ENCODE measurements around the gene SLC6A3. TPM values are rescaled to one million over a fixed set of nuclear protein-coding genes. Genes with fewer than 3 reads are reported as not detected.

Gene SLC6A3
- total RNA-seq, 1 experiment from 2014 or later, result not detected

DNA sequence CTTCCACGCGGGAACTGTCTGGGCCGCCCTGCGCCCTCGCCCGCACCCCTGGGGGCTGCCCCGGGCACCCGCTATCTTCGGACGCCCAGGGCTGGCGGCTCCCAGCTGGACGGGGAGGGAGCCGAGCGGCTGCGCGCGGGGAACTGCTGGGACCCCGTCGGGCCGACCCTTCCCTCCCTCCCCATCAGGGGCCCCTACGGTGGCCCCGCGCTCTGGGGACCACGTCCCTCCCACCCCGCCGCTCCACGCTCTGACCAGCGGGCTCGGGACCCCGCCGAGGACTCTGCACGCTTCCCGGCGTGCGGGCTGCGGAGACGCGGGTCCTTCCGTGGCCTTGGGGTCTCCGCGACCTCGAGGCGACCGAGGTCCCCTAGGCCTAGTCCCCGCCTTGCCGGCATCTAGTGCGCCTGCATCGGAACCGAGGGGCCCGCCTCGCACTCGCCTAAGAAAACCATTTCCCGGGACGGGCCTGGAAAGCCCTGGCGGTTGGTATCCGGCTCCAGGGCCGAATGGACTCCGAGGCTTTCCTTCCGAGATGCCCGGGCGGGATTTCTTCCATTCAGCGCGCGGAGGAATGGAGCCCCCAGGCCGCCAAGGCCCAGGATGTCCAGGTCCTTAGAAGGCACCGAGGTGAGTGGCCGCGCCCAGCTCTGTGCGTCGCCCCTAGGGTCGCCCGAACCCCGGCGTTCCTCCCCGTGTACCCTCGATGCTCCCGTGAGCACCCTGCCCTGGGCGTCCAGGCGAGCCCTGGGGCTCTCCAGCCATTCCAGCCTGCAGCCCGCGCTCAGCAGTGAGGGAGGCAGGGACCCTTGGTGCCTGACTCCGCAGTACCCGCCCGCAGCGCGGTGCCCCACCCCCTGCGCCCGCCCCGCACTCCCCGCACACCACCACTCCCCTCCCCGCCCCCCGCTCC is 705 bp upstream of the SLC6A3 start:
- Mint-ChIP-seq H3K27ac (ENCODE audit: unreplicated experiment) (no peak overlapping the region), H3K36me3 (ENCODE audit: insufficient read depth, unreplicated experiment) (no peaks in the 10 kb centered on the region), H3K4me1 (ENCODE audit: low read depth, unreplicated experiment) (no peaks in the 10 kb centered on the region), H3K27me3 (ENCODE audit: unreplicated experiment) (peaks cover 70% of the 10 kb centered on the region), H3K4me3 (ENCODE audit: low read depth, unreplicated experiment) (no peak overlapping the region), H3K9me3 (ENCODE audit: low read depth, unreplicated experiment) (no peaks in the 10 kb centered on the region)
- TF ChIP-seq, protein P1, sequence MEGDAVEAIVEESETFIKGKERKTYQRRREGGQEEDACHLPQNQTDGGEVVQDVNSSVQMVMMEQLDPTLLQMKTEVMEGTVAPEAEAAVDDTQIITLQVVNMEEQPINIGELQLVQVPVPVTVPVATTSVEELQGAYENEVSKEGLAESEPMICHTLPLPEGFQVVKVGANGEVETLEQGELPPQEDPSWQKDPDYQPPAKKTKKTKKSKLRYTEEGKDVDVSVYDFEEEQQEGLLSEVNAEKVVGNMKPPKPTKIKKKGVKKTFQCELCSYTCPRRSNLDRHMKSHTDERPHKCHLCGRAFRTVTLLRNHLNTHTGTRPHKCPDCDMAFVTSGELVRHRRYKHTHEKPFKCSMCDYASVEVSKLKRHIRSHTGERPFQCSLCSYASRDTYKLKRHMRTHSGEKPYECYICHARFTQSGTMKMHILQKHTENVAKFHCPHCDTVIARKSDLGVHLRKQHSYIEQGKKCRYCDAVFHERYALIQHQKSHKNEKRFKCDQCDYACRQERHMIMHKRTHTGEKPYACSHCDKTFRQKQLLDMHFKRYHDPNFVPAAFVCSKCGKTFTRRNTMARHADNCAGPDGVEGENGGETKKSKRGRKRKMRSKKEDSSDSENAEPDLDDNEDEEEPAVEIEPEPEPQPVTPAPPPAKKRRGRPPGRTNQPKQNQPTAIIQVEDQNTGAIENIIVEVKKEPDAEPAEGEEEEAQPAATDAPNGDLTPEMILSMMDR (IDR thresholded peaks at IDR 0.05; ENCODE audit: unreplicated experiment), result no peak
- intact Hi-C loops (cut with micrococcal nuclease; ENCODE audit: unreplicated experiment), result no loop called here
- CTCF ChIA-PET, result interaction anchor here (0.7 kb wide), 1 partner anchor 196 kb away, joined by 6 read pairs; no protein-coding TSS in a partner anchor
- BruUV-seq (replicated peaks), result no TSS peak
- no peak for DNase-seq

GRCh38 chr5:1444361-1445189 is 665 bp downstream of the SLC6A3 start:
- intact Hi-C loops (cut with micrococcal nuclease; ENCODE audit: unreplicated experiment), result no loop called here
- no TSS peak for BruUV-seq (replicated peaks)
- H3K27me3 Mint-ChIP-seq (ENCODE audit: unreplicated experiment), result peaks cover 74% of the 10 kb centered on the region
- no peaks in the 10 kb centered on the region for H3K36me3 Mint-ChIP-seq (ENCODE audit: insufficient read depth, unreplicated experiment)
- no peak overlapping the region for H3K4me3 Mint-ChIP-seq (ENCODE audit: low read depth, unreplicated experiment)
- no peak overlapping the region for H3K27ac Mint-ChIP-seq (ENCODE audit: unreplicated experiment)
- TF ChIP-seq, protein P1 (IDR thresholded peaks at IDR 0.05; ENCODE audit: unreplicated experiment), result no peak
- H3K9me3 Mint-ChIP-seq (ENCODE audit: low read depth, unreplicated experiment), result peaks cover 6% of the 10 kb centered on the region
- DNase-seq, result no peak
- no peaks in the 10 kb centered on the region for H3K4me1 Mint-ChIP-seq (ENCODE audit: low read depth, unreplicated experiment)
- CTCF ChIA-PET, result no interaction called here

GRCh38 chr5:1443991-1444360 is 1.3 kb downstream of the SLC6A3 start:
- TF ChIP-seq, protein P1 (IDR thresholded peaks at IDR 0.05; ENCODE audit: unreplicated experiment), result no peak
- H3K36me3 Mint-ChIP-seq (ENCODE audit: insufficient read depth, unreplicated experiment), result no peaks in the 10 kb centered on the region
- H3K9me3 Mint-ChIP-seq (ENCODE audit: low read depth, unreplicated experiment), result peaks cover 6% of the 10 kb centered on the region
- intact Hi-C loops (cut with micrococcal nuclease; ENCODE audit: unreplicated experiment), result no loop called here
- H3K27me3 Mint-ChIP-seq (ENCODE audit: unreplicated experiment), result peaks cover 71% of the 10 kb centered on the region
- no peak for DNase-seq
- H3K27ac Mint-ChIP-seq (ENCODE audit: unreplicated experiment), result no peak overlapping the region
- no peak overlapping the region for H3K4me3 Mint-ChIP-seq (ENCODE audit: low read depth, unreplicated experiment)
- no TSS peak for BruUV-seq (replicated peaks)
- CTCF ChIA-PET, result no interaction called here
- no peaks in the 10 kb centered on the region for H3K4me1 Mint-ChIP-seq (ENCODE audit: low read depth, unreplicated experiment)

- Mint-ChIP-seq H3K27ac (ENCODE audit: unreplicated experiment) (no peak overlapping the region), H3K27me3 (ENCODE audit: unreplicated experiment) (peaks cover 63% of the 10 kb centered on the region), H3K36me3 (ENCODE audit: insufficient read depth, unreplicated experiment) (no peaks in the 10 kb centered on the region), H3K4me1 (ENCODE audit: low read depth, unreplicated experiment) (no peaks in the 10 kb centered on the region), H3K4me3 (ENCODE audit: low read depth, unreplicated experiment) (no peak overlapping the region), H3K9me3 (ENCODE audit: low read depth, unreplicated experiment) (peaks cover 6% of the 10 kb centered on the region)
- TF ChIP-seq, protein P1 (IDR thresholded peaks at IDR 0.05; ENCODE audit: unreplicated experiment), result no peak
- intact Hi-C loops (cut with micrococcal nuclease; ENCODE audit: unreplicated experiment), result no loop called here
- DNase-seq, result no peak
- BruUV-seq (replicated peaks), result no TSS peak
- CTCF ChIA-PET, result interaction anchor here (0.6 kb wide), 1 partner anchor 35 kb away, joined by 3 read pairs; no protein-coding TSS in a partner anchor
These were observed 2.1 kb downstream of the SLC6A3 start for GRCh38 chr5:1443171-1443570.
